GM18907 (cell line): ENCODE data around the gene ZCRB1.

Experiments used
- ATAC-seq: cut with Tn5 transposase; IDR thresholded peaks from one replicate; pipeline ENCODE4 v1.9.1; 2021; ENCODE audit warnings: mild to moderate bottlenecking, moderate library complexity; ENCODE audit not compliant: unreplicated experiment

The ZCRB1 gene

DNA sequence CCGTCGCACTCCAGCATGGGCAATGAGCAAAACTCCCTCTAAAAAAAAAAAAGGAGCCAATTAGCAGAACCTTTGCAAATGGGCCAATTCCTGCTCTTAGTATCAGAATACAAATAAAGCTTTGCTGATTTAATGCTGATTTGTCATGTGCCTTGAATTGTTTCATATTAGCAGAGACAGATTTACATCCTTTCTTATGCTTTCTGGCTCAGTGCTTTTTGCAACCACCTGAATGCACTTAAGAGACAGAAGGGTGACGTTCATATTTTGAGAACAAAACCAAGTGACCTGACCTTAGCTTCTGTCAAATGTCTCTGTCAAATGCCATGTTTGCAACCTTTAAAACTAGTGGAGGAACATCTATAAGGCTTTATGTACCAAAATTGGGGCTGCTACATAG, 44.0 kb downstream of the ZCRB1 start:
- no peak for ATAC-seq

DNA sequence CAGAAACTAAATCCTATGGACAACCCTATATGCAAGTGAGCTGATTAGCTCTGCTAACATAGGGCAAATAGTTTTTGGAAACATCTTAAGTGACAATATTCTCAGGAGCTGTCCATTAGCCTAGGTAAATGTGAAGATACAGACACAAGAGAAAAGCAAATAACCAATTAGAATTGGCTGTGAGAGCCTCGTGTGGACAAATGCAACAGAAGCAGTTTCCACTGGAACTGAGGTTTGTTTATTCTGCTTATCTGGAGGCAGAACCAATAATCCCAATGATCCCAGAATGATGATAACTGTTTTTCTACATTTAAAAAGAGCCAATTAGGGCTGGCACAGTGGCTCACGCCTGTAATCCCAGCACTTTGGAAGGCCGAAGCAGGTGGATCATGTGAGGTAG, 44.6 kb downstream of the ZCRB1 start:
- ATAC-seq, result no peak

DNA sequence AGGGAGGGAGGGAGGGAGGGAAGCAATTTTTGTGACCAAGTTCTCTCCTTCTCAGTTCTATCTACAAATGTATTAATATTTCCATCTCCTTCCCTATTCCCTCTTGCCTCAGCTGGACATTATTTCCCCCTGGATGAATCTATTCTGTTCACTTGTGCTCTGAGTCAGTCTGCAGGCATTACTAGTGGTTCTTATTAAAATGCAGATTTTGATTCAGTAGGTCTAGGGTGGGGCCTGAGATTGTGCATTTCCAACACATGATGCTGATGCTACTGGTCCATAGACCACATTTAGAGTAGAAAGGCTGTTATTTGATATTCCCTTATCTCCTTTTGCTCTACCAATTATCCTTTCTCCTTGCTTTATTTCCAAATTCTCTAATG, 47.8 kb downstream of the ZCRB1 start:
- ATAC-seq, result no peak

DNA sequence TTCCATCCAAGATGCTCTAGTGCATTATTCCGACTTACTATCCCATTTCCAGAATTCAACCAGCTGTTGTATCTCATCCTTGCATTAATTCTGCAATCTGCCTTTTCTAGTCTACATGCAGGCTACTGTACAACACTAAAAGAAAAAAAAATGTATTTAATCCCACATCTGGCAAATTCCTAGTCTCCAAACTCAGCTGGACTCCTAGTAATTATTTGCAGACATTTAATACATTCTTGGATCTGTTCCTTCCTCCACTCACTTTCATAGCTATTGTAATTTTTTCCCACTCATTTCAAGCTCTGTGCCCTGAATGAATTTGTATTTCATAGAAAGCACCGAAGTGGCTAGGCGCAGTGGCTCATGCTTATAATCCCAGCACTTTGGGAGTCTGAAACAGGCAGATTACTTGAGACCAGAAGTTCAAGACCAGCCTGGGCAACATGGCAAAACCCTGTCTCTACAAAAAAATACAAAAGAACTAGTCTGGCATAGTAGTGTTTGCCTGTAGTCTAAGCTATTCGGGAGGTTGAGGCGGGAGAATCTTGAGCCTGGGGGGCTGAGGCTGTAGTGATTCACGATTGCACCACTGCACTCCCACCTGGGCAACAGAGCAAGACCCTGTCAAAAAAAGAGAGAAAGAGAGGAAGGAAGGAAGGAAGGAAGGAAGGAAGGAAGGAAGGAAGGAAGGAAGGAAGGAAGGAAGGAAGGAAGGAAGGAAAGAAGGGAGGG, 48.3 kb downstream of the ZCRB1 start:
- ATAC-seq, result no peak

DNA sequence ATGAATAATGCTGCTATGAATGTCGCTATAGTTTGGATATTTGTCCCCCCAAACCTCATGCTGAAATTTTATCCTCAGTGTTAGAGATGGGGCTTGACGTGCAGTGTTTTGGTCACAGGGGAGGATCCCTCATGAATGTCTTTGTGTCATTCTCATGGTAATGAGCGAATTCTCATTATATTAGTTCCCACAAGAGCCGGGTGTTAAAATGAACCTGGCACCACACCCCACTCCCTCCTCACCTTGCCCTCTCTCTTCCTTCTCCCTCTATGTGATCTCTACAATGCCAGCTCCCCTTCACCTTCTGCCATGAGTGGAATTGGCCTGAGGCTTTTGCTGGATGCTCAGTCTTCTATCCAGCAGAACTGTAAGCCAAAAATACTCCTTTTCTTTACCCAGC, 50.4 kb downstream of the ZCRB1 start:
- no peak for ATAC-seq

DNA sequence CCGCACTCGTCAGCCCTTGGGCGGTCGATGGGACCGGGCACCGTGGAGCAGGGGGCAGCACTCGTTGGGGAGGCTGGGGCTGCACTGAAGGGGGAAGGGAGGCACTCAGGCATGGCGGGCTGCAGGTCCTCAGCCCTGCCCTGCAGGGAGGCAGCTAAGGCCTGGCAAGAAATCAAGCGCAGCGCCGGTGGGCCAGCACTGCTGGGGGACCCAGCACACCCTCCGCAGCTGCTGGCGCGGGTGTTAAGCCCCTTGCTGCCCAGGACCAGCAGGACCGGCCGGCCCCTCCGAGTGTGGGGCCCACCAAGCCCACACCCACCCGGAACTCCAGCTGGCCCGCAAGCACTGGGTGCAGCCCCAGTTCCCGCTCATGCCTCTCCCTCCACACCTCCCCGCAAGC, 52.2 kb downstream of the ZCRB1 start:
- no peak for ATAC-seq

DNA sequence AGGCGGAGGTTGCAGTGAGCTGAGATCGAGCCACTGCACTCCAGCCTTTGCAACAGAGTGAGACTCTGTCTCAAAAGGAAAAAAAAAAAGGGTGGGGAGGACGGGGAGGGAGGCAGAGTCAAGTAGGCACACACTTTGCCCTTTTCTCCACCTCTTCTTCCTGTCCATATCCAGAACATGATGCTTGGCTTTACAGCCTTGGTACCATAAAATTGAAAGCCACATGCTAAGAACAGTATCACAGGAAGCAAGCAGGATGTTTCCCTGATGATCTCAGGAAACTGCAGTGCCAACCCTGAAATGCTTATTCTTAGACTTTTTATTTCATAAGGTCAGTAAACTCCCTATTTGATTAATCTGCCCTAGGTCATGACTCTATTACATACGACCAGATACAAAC, 55.3 kb downstream of the ZCRB1 start:
- no peak for ATAC-seq

DNA sequence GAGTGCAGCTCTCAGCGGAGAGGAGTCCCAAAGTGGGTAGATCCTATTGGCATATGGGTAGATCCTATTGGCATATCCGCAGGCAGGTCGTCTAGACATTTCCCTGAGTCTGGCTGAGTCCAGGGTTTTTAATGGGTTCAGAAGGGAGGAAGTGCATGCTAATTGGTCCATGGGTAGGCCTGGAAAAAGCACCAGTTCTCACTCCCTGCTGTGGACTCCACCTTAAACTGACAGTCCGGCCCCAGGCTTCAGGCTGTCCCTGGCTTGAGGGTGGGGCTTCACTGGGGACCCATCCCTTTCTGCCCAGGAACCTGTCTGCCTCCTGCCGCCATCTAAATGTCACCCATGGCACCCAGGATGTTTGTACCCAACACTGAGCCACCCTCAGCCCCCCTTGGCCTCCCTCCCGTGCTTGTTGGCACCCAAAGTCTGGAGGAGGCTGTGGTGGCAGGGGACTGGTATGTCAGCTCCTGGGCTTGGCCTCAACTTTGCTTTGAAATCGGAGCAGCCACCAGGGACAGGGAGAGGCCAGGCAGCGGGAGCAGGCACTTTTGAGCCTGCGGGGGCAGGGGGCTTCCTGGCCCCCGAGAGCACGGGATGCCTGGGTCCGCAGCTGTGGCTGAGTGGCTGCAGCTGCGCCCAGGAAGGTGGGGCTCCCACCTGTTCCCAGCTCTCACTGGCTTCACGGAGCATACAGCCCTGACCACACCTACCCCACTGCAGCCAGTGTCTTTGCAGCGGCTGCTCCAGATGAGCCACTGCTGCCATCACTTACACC, 58.3 kb downstream of the ZCRB1 start:
- no peak for ATAC-seq

DNA sequence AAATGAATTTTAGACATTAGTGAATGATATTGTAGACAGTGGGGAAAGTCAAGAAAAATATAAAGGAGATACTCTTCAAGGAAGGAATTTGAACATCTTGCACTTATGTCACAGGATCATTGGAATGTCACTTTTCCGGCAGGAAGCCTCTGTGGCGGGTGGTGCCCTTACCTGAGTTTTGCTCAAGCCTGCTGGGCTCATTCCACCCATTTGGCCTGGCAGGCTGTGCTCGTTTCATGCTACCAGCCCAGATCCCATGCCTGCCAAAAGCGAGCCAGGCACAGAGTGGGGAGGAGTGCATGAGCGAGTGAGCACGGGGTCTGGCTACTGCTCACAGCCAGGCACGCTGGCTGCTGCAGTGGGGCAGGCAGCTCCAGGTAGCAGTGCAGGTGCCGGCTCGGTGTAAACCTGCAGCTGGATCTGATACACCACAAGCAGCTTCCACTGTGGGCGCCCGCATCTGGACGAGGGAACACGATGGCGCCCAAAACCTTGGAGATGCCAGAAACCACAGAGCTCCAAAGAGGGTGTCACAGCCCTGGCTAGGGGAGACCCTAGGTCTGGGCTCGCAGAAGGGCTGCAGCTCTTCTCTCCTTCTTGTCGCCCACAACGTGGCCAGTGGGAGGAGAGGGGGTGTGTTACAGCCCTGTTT, 59.2 kb downstream of the ZCRB1 start:
- ATAC-seq, result no peak

DNA sequence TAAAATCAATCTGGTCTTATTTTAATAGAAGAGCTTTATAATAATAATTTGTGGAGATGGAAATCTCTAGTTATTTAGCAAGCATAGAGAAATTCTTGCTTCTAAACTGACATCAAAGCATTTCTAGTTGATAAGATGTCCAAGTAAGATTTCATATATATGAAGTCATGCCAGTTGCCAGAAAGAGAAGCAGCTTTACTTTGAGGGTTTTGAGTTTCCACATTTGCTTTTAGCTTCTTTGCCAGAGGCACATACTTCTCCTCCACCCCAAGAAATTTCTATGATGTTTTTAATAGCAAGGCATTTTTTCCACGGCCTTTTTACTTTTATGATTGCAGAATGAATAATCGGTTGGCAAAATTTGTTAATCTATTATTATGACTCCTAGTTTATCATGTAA, 63.6 kb downstream of the ZCRB1 start:
- no peak for ATAC-seq
